PC-9 (cell line): Measurements from ENCODE around the gene FOXP1. TPM values are rescaled to one million over a fixed set of nuclear protein-coding genes. Genes with fewer than 3 reads are reported as not detected.

Source experiments
- BruUV-seq: library from RNA; stranded (reverse); fragments of 400-500 nt; replicated peaks from 2 replicates; lab custom pipeline; 2021; lab: Mats Ljungman, UMichigan
- CTCF ChIA-PET: fragments of 300-600 bp; sonication (Branson Sonifier 250); formaldehyde crosslinking; loops from one replicate; lab custom pipeline; 2022; ENCODE audit warnings: antibody characterized with exemption; lab: Charles Lee
- POLR2A ChIA-PET: fragments of 300-600 bp; sonication (Branson Sonifier 250); formaldehyde crosslinking; loops from one replicate; lab custom pipeline; 2022; ENCODE audit warnings: antibody characterized with exemption; ENCODE audit not compliant: unreplicated experiment; lab: Charles Lee
- DNase-seq, 2 experiments: peaks; one replicate each; pipeline versions ENCODE4 v3.0.0 to v3.0.0-alpha.2; 2015 to 2022; ENCODE audit warnings: mixed read lengths in 1 of 2
- H2AFZ ChIP-seq: fragments of 200-600 bp; sonication (generic); 2 replicates; pipeline ENCODE4 v1.8.1; 2017; ENCODE audit warnings: antibody characterized with exemption
- H3F3A ChIP-seq: fragments of 200-600 bp; sonication (generic); 2 replicates; pipeline ENCODE4 v1.8.1; 2017; ENCODE audit warnings: antibody characterized with exemption, mild to moderate bottlenecking, low read depth; ENCODE audit not compliant: insufficient read depth
- H3K27ac ChIP-seq: fragments of 200-600 bp; sonication (generic); 2 replicates; pipeline ENCODE4 v1.6.1; 2016; ENCODE audit warnings: mixed run types
- H3K27me3 ChIP-seq: fragments of 200-600 bp; sonication (generic); 2 replicates; pipeline ENCODE4 v1.6.1; 2016; ENCODE audit warnings: low read depth, mixed run types; ENCODE audit not compliant: insufficient read depth
- H3K36me3 ChIP-seq: fragments of 200-600 bp; sonication (generic); 2 replicates; pipeline ENCODE4 v1.6.1; 2016; ENCODE audit warnings: low read depth, mixed run types
- H3K4me1 ChIP-seq: fragments of 200-600 bp; sonication (generic); replicated peaks from 2 replicates; pipeline ENCODE4 v1.6.1; 2016; ENCODE audit warnings: mixed run types; ENCODE audit not compliant: insufficient read depth
- H3K4me2 ChIP-seq: fragments of 200-600 bp; sonication (generic); 2 replicates; pipeline ENCODE4 v1.6.1; 2017; ENCODE audit warnings: mixed run types
- H3K4me3 ChIP-seq: fragments of 200-600 bp; sonication (generic); 2 replicates; pipeline ENCODE4 v1.6.1; 2016; ENCODE audit warnings: mixed run types
- H3K79me2 ChIP-seq: fragments of 200-600 bp; sonication (generic); 2 replicates; pipeline ENCODE4 v1.6.1; 2017; ENCODE audit warnings: low read depth, mixed run types
- H3K9me2 ChIP-seq: fragments of 200-600 bp; sonication (generic); 2 replicates; pipeline ENCODE4 v1.8.1; 2017; ENCODE audit warnings: mild to moderate bottlenecking; ENCODE audit not compliant: insufficient read depth
- H3K9me3 ChIP-seq: fragments of 200-600 bp; sonication (generic); 2 replicates; pipeline ENCODE4 v1.8.1; 2016; ENCODE audit warnings: low read depth; ENCODE audit not compliant: insufficient read depth
- H4K20me1 ChIP-seq: fragments of 200-600 bp; sonication (generic); 2 replicates; pipeline ENCODE4 v1.8.1; 2017; ENCODE audit not compliant: insufficient read depth
- CTCF ChIP-seq: fragments of 200-600 bp; sonication (generic); conservative IDR thresholded peaks from 2 replicates; pipeline ENCODE4 v1.6.1; 2017; ENCODE audit warnings: mixed run types, antibody characterized with exemption, mild to moderate bottlenecking, moderate library complexity
- EZH2 ChIP-seq: fragments of 200-600 bp; sonication (generic); IDR thresholded peaks from 2 replicates; pipeline ENCODE4 v1.8.0; 2017; ENCODE audit warnings: antibody characterized with exemption, low read depth
- intact Hi-C: fragments of 100-400 bp; cut with micrococcal nuclease; formaldehyde crosslinking; loops from one replicate; pipeline ENCODE4 v1.10.0; 2022; ENCODE audit not compliant: unreplicated experiment
- total RNA-seq: library from RNA; stranded (reverse); gene quantifications from 2 replicates; pipeline ENCODE4 v1.2.3, GENCODE V29; 2021

Gene FOXP1
- total RNA-seq, 1 experiment from 2014 or later = 33.3 TPM

GRCh38 chr3:71011565-71012287 lies 571.8 kb downstream of the FOXP1 start:
- H3K4me3 ChIP-seq = no peak overlapping the region
- no peak overlapping the region for H3K27ac ChIP-seq
- intact Hi-C loops = no loop called here
- H3K27me3 ChIP-seq = no peaks in the 10 kb centered on the region
- DNase-seq = no peak
- H3K79me2 ChIP-seq = no peaks in the 10 kb centered on the region
- no peak overlapping the region for H3K4me2 ChIP-seq
- H4K20me1 ChIP-seq = no peaks in the 10 kb centered on the region
- no peaks in the 10 kb centered on the region for H3F3A ChIP-seq
- H3K9me2 ChIP-seq = no peaks in the 10 kb centered on the region
- no peaks in the 10 kb centered on the region for H3K4me1 ChIP-seq
- no peaks in the 10 kb centered on the region for H3K9me3 ChIP-seq
- ChIA-PET POLR2A (no interaction called here), CTCF (no interaction called here)
- H3K36me3 ChIP-seq = no peaks in the 10 kb centered on the region
- H2AFZ ChIP-seq = no peak overlapping the region
- no TSS peak for BruUV-seq
- TF ChIP-seq EZH2 (no peak), CTCF (no peak)

GRCh38 chr3:71010726-71011455 lies 572.6 kb downstream of the FOXP1 start:
- no peak overlapping the region for H3K4me3 ChIP-seq
- no peak for DNase-seq
- no peaks in the 10 kb centered on the region for H3K36me3 ChIP-seq
- BruUV-seq = no TSS peak
- ChIA-PET CTCF (no interaction called here), POLR2A (no interaction called here)
- no peaks in the 10 kb centered on the region for H3F3A ChIP-seq
- H3K9me2 ChIP-seq = no peaks in the 10 kb centered on the region
- no peaks in the 10 kb centered on the region for H3K79me2 ChIP-seq
- H3K27me3 ChIP-seq = no peaks in the 10 kb centered on the region
- H3K4me2 ChIP-seq = no peak overlapping the region
- TF ChIP-seq CTCF = no peak
- no peak for TF ChIP-seq EZH2
- H2AFZ ChIP-seq = no peak overlapping the region
- no peaks in the 10 kb centered on the region for H3K4me1 ChIP-seq
- intact Hi-C loops = no loop called here
- H3K9me3 ChIP-seq = no peaks in the 10 kb centered on the region
- H3K27ac ChIP-seq = no peak overlapping the region
- no peaks in the 10 kb centered on the region for H4K20me1 ChIP-seq

GRCh38 chr3:71008350-71008935 lies 575.1 kb downstream of the FOXP1 start:
- BruUV-seq = no TSS peak
- Histone ChIP-seq H3K79me2 (no peaks in the 10 kb centered on the region), H3K27ac (no peak overlapping the region)

More at GRCh38 chr3:71008350-71008935, 575.1 kb downstream of the FOXP1 start:
- Histone ChIP-seq H3K9me2 (no peaks in the 10 kb centered on the region), H3K4me2 (no peak overlapping the region), H3K36me3 (no peaks in the 10 kb centered on the region), H2AFZ (no peak overlapping the region), H3K27me3 (no peaks in the 10 kb centered on the region), H3F3A (no peaks in the 10 kb centered on the region), H3K4me3 (no peak overlapping the region), H3K9me3 (no peaks in the 10 kb centered on the region), H4K20me1 (no peaks in the 10 kb centered on the region), H3K4me1 (no peaks in the 10 kb centered on the region)
- intact Hi-C loops = loop anchor here (5.0 kb wide), 2 partner anchors 134 to 389 kb away; no protein-coding TSS in a partner anchor
- DNase-seq = no peak
- CTCF ChIA-PET = no interaction called here
- TF ChIP-seq EZH2 (no peak), CTCF (no peak)
- POLR2A ChIA-PET = no interaction called here
